ENCODE results near the gene MTCP1. TPM values are rescaled to one million over a fixed set of nuclear protein-coding genes. Genes with fewer than 3 reads are reported as not detected.

Gene MTCP1
- total and polyA plus RNA-seq, 8 donors: 10.9 to 55.9 (median 17.3) TPM

GRCh38 chrX:155026727-155027508, 44.0 kb downstream of the MTCP1 start, which contains the start of gene FUNDC2:
FUNDC2 (plus strand) TSS chrX:155026844; CDS start chrX:155026939, 95 bp downstream.
- no peaks in the 10 kb centered on the region for H3K27me3 ChIP-seq
- no peak for FAIRE-seq
- peaks cover 0 to 2% (median 0%) of the 10 kb centered on the region in 3 donors for H3K4me1 ChIP-seq
- H3K27ac ChIP-seq: peak within 1 kb of the TSS; percentile 91 to 99 (median 96)
- 0 to 36% methylated on average over 64 to 82 of the region's 82 CpGs for WGBS, 2 donors
- H3K9me3 ChIP-seq: no peaks in the 10 kb centered on the region
- no peaks in the 10 kb centered on the region for H3K36me3 ChIP-seq
- TF ChIP-seq, protein P1, sequence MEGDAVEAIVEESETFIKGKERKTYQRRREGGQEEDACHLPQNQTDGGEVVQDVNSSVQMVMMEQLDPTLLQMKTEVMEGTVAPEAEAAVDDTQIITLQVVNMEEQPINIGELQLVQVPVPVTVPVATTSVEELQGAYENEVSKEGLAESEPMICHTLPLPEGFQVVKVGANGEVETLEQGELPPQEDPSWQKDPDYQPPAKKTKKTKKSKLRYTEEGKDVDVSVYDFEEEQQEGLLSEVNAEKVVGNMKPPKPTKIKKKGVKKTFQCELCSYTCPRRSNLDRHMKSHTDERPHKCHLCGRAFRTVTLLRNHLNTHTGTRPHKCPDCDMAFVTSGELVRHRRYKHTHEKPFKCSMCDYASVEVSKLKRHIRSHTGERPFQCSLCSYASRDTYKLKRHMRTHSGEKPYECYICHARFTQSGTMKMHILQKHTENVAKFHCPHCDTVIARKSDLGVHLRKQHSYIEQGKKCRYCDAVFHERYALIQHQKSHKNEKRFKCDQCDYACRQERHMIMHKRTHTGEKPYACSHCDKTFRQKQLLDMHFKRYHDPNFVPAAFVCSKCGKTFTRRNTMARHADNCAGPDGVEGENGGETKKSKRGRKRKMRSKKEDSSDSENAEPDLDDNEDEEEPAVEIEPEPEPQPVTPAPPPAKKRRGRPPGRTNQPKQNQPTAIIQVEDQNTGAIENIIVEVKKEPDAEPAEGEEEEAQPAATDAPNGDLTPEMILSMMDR (IDR thresholded peaks at IDR 0.05): no peak
- peak; percentile 85 to 90 (median 89) for ATAC-seq
- peak within 1 kb of the TSS; percentile 36 to 58 (median 40) for H3K4me3 ChIP-seq
- intact Hi-C loops (cut with DNase I): no loop called here
- DNase-seq: peak; percentile 93 to 98 (median 94)

- peaks cover 0 to 2% (median 0%) of the 10 kb centered on the region in 3 donors for H3K4me1 ChIP-seq
- peak overlapping the region in 3 of 4 donors; percentile 11 to 58 (median 44) for H3K4me3 ChIP-seq
- TF ChIP-seq, protein P1 (IDR thresholded peaks at IDR 0.05): no peak
- H3K27me3 ChIP-seq: no peaks in the 10 kb centered on the region
- no peaks in the 10 kb centered on the region for H3K36me3 ChIP-seq
- intact Hi-C loops (cut with DNase I): no loop called here
- peak overlapping the region; percentile 91 to 99 (median 96) for H3K27ac ChIP-seq
- DNase-seq (no peak), ATAC-seq (no peak), FAIRE-seq (no peak)
- H3K9me3 ChIP-seq: no peaks in the 10 kb centered on the region
- 1 to 30% methylated on average over 16 of the region's 16 CpGs for WGBS, 2 donors
Measured at GRCh38 chrX:155026420-155026726, 44.6 kb downstream of the MTCP1 start.

DNA sequence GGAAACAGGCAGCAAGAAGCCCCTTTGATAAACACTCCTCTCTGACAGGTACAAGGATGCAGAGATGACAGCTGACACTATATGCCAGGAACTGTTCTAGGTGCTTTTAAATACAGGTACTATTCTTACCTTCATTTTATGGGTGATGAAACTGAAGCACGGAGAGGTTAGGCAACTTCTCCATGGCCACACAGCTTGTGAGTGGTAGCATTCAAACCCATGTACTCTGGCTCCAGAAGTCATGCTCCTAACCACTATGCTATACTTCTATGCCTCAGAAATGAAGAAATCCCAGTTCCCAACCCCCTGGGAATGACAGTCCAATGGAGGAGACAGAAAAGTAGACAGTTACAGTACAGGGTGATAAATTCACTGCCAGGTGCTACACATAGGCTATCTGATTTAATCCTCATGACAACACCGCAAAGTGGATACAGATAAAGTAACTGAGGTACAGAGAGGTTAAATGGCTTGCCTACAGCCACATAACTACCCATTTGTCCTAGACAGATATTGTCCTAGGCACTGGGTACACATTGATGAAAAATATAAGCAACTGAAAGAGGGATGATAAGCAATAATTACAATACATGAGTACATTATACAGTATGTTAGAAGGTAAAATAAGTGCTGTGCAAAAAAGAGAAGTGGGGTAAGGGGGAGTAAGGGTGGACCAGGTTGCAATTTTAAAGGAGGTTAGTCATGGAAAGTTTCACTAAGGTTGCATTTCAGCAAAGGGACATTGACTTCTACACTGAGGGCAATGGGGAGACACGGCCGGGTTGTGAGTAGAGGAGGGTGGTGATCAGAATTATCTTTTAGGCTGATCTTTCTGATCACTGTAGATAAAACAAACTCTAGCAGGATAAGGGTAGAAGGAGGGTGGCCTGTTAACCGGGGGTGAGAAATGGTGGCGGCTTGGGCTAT, 46.8 kb downstream of the MTCP1 start:
- H3K27ac ChIP-seq: peak overlapping the region in 1 of 4 donors; percentile 5
- intact Hi-C loops (cut with DNase I): no loop called here
- H3K36me3 ChIP-seq: no peaks in the 10 kb centered on the region
- no peak for DNase-seq
- ATAC-seq: no peak
- H3K9me3 ChIP-seq: no peaks in the 10 kb centered on the region
- no peak for FAIRE-seq
- 73 to 77% methylated on average over 6 of the region's 6 CpGs for WGBS, 2 donors
- H3K4me1 ChIP-seq: peaks cover 0 to 2% (median 0%) of the 10 kb centered on the region in 3 donors
- no peak overlapping the region for H3K4me3 ChIP-seq
- no peaks in the 10 kb centered on the region for H3K27me3 ChIP-seq
- TF ChIP-seq, protein P1 (IDR thresholded peaks at IDR 0.05): no peak

DNA sequence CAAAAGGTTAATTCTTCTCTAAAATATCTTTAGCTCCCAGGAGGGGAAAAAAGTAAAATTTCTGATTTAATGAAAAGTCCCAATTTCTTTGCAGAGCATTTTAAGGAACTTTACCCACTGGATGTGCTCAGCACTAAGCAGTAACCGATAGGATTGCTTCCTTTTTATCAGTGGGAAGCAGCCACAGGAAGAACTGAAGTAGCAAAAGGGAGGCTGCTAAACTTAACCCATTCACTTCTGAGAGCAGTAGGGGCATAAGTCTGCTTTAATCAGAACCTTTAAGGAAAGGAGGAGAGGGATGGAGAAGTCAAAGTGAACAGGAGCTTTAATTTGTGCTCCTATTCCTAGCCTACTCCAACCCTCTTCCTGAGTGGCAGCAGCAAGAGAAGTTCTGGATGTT, 48.4 kb downstream of the MTCP1 start, which contains the start of gene F8:
Gene F8 (minus strand): TSS at position 139 of the 400 bp plus-strand sequence. CDS start 171 bp downstream, outside the sequence.
- ATAC-seq: no peak
- FAIRE-seq: no peak
- DNase-seq: no peak
- TF ChIP-seq, protein P1 (IDR thresholded peaks at IDR 0.05): no peak
- 0 to 19% methylated on average over 1 of the region's 1 CpG for WGBS, 2 donors
- no peaks in the 10 kb centered on the region for H3K9me3 ChIP-seq
- no peak within 1 kb of the TSS for H3K27ac ChIP-seq
- H3K4me1 ChIP-seq: peaks cover 0 to 2% (median 0%) of the 10 kb centered on the region in 3 donors
- H3K27me3 ChIP-seq: no peaks in the 10 kb centered on the region
- H3K36me3 ChIP-seq: no peaks in the 10 kb centered on the region
- peak within 1 kb of the TSS in 1 of 4 donors; percentile 0 for H3K4me3 ChIP-seq
- intact Hi-C loops (cut with DNase I): no loop called here

Measured in pancreas (tissue), 10 donors.